Endothelial cell of umbilical vein (primary cell): ENCODE results near the gene CCDC38. TPM values are rescaled to one million over a fixed set of nuclear protein-coding genes. Genes with fewer than 3 reads are reported as not detected.

Experiments used
- BruUV-seq: library from RNA; stranded (reverse); fragments of 400-500 nt; replicated peaks from 2 replicates; lab custom pipeline; 2021; lab: Mats Ljungman, UMichigan
- CTCF ChIA-PET: fragments of 300-600, 350-600 bp; sonication (Branson Sonifier 250); formaldehyde crosslinking; loops from one replicate; lab custom pipeline; 2021; ENCODE audit warnings: antibody characterized with exemption, inconsistent platforms; lab: Charles Lee
- POLR2A ChIA-PET: fragments of 300-600, 350-600 bp; sonication (Branson Sonifier 250); formaldehyde crosslinking; loops from one replicate; lab custom pipeline; 2021; ENCODE audit warnings: antibody characterized with exemption, inconsistent platforms; lab: Charles Lee
- DNase-seq: peaks from one replicate; pipeline ENCODE4 v3.0.0-alpha.2; 2011; ENCODE audit warnings: low read depth, low spot score
- FAIRE-seq: peaks from 2 replicates; lab custom pipeline; 2011; peaks lifted over from hg19 to GRCh38; lab: Jason Lieb, UNC
- H2AFZ ChIP-seq: 2 replicates; pipeline ENCODE4 v1.6.0; 2012; ENCODE audit warnings: low read depth, low read length, control low read depth, inconsistent platforms
- H3K27ac ChIP-seq: 2 replicates; pipeline ENCODE4 v1.5.1; 2011; ENCODE audit warnings: low read depth, mild to moderate bottlenecking, control low read depth, low read length, moderate library complexity; ENCODE audit not compliant: insufficient read depth
- H3K27me3 ChIP-seq, 2 experiments: 2 replicates each; pipeline versions ENCODE4 v1.6.0 to v1.6.1; 2011; ENCODE audit warnings: low read length in 2 of 2, mixed read lengths in 1 of 2; ENCODE audit not compliant: control insufficient read depth in 2 of 2, insufficient read depth in 2 of 2
- H3K36me3 ChIP-seq, 2 experiments: 2 replicates in 1 of 2; 3 replicates in 1 of 2; pipeline ENCODE4 v1.5.1; 2011; ENCODE audit warnings: low read length in 2 of 2, mild to moderate bottlenecking in 1 of 2, moderate library complexity in 1 of 2; ENCODE audit not compliant: control insufficient read depth in 2 of 2, insufficient read depth in 2 of 2; ENCODE audit errors: extremely low read depth in 1 of 2
- H3K4me1 ChIP-seq: 3 replicates; pipeline ENCODE4 v1.5.1; 2011; ENCODE audit warnings: mild to moderate bottlenecking, low read length; ENCODE audit not compliant: control insufficient read depth, insufficient read depth; ENCODE audit errors: extremely low read depth
- H3K4me2 ChIP-seq: 2 replicates; pipeline ENCODE4 v1.6.1; 2011; ENCODE audit warnings: low read length, control low read depth, mixed read lengths; ENCODE audit not compliant: insufficient read depth
- H3K4me3 ChIP-seq, 3 experiments: fragments of 200-600 bp in 1 of 3; sonication (generic), shearing (Covaris generic) in 1 of 3; replicated peaks in 1 of 3; 2 replicates each; pipeline ENCODE4 v1.5.1; 2011 to 2016; ENCODE audit warnings: control low read depth in 3 of 3, low read length in 3 of 3, mild to moderate bottlenecking in 2 of 3, inconsistent platforms in 1 of 3, low read depth in 1 of 3, moderate library complexity in 1 of 3; ENCODE audit not compliant: insufficient read depth in 1 of 3
- H3K79me2 ChIP-seq: 2 replicates; pipeline ENCODE4 v1.6.0; 2012; ENCODE audit warnings: low read length, inconsistent platforms; ENCODE audit not compliant: control insufficient read depth, insufficient read depth
- H3K9ac ChIP-seq: replicated peaks from 2 replicates; pipeline ENCODE3; 2011; ENCODE audit warnings: low read length, control low read depth; ENCODE audit not compliant: insufficient read depth; ENCODE audit errors: extremely low read depth
- H3K9me1 ChIP-seq: replicated peaks from 3 replicates; pipeline ENCODE4 v1.6.0; 2011; ENCODE audit warnings: mild to moderate bottlenecking, low read length; ENCODE audit not compliant: control insufficient read depth, insufficient read depth; ENCODE audit errors: extremely low read depth
- H3K9me3 ChIP-seq: replicated peaks from 2 replicates; pipeline ENCODE4 v1.5.1; 2012; ENCODE audit warnings: low read length, inconsistent platforms; ENCODE audit not compliant: control insufficient read depth, insufficient read depth
- H4K20me1 ChIP-seq: replicated peaks from 2 replicates; pipeline ENCODE3; 2011; ENCODE audit warnings: mild to moderate bottlenecking, low read length; ENCODE audit not compliant: control insufficient read depth, insufficient read depth; ENCODE audit errors: extremely low read depth
- CTCF ChIP-seq, 2 donors: IDR thresholded peaks; 1 replicate in 1 of 2; 2 replicates in 1 of 2; pipeline ENCODE4 v1.5.1; 2011; ENCODE audit warnings: low read length in 2 of 2, mild to moderate bottlenecking in 2 of 2, moderate library complexity in 2 of 2, control low read depth in 1 of 2, inconsistent platforms in 1 of 2, low read depth in 1 of 2; ENCODE audit not compliant: insufficient read depth in 1 of 2; ENCODE audit errors: extremely low read depth in 1 of 2
- EZH2 ChIP-seq: IDR thresholded peaks from 2 replicates; pipeline ENCODE4 v1.6.1; 2012; ENCODE audit warnings: borderline replicate concordance, low read depth, mild to moderate bottlenecking, moderate library complexity, low read length, inconsistent platforms; ENCODE audit not compliant: severe bottlenecking
- FOS ChIP-seq: IDR thresholded peaks from 2 replicates; pipeline ENCODE4 v1.6.1; 2011; ENCODE audit warnings: mild to moderate bottlenecking, low read length, moderate library complexity, borderline replicate concordance; ENCODE audit not compliant: insufficient read depth
- GATA2 ChIP-seq: IDR thresholded peaks from 2 replicates; pipeline ENCODE4 v1.7.0; 2011; ENCODE audit warnings: low read depth, mild to moderate bottlenecking, moderate library complexity, mixed read lengths, low read length; ENCODE audit not compliant: insufficient read length, insufficient read depth
- JUN ChIP-seq: IDR thresholded peaks from 2 replicates; pipeline ENCODE4 v1.6.1; 2011; ENCODE audit warnings: borderline replicate concordance, low read depth; ENCODE audit not compliant: insufficient read length, insufficient read depth
- MYC ChIP-seq: IDR thresholded peaks from one replicate; pipeline ENCODE4 v1.6.1; 2011; ENCODE audit warnings: mild to moderate bottlenecking, low read depth, low read length
- POLR2A ChIP-seq: IDR thresholded peaks from 2 replicates; pipeline ENCODE4 v1.6.1; 2012; ENCODE audit warnings: low read depth, mild to moderate bottlenecking, control low read depth, low read length
- POLR2AphosphoS5 ChIP-seq: IDR thresholded peaks from 2 replicates; pipeline ENCODE4 v1.6.1; 2012; ENCODE audit warnings: low read depth, mild to moderate bottlenecking, control low read depth, low read length, moderate library complexity; ENCODE audit not compliant: insufficient read depth
- dilution Hi-C: fragments of 300-500 bp; cut with MboI; formaldehyde crosslinking; loops from one replicate; pipeline ENCODE4 v1.15.0; 2019; ENCODE audit warnings: low sequenced_read_pairs; ENCODE audit not compliant: extremely low pct_ligation_motif_present
- intact Hi-C: fragments of 100-400 bp; cut with micrococcal nuclease; formaldehyde crosslinking; loops from one replicate; pipeline ENCODE4 v1.10.0; 2022
- polyA plus RNA-seq, 4 experiments: library from polyadenylated mRNA; depleted of rRNA in 3 of 4; stranded (reverse) in 3 of 4; unstranded in 1 of 4; fragments of >200 nt; gene quantifications; 2 replicates each; pipeline versions ENCODE4 v1.2.1 to v1.2.3, GENCODE V29; 2011 to 2012; ENCODE audit warnings: missing spikeins in 1 of 4
- total RNA-seq: library from RNA; stranded (reverse); gene quantifications from 2 replicates; pipeline ENCODE4 v1.2.3, GENCODE V29; 2021
- TF ChIP-seq, protein P1 (sequence below): IDR thresholded peaks from 2 replicates; pipeline ENCODE4 v1.6.1; 2011; ENCODE audit not compliant: insufficient read depth, insufficient read length

The CCDC38 gene
- total and polyA plus RNA-seq, 2 donors (not counting 3 experiments of a cell fraction or from before 2014, with no cell fraction given), result not detected

- POLR2A ChIA-PET, result no interaction called here
- DNase-seq (no peak), FAIRE-seq (no peak)
- no peaks in the 10 kb centered on the region for H3K4me1 ChIP-seq
- H3K79me2 ChIP-seq, result no peaks in the 10 kb centered on the region
- no peaks in the 10 kb centered on the region for H3K9me3 ChIP-seq
- no peak overlapping the region for H3K4me3 ChIP-seq
- CTCF ChIA-PET, result no interaction called here
- TF ChIP-seq CTCF (IDR thresholded peaks at IDR 0.05; ENCODE audit: extremely low read depth in 1 of 2, insufficient read depth in 1 of 2, low read depth in 1 of 2, low read length in 2 of 2), result no peak
- no peak for TF ChIP-seq JUN
- TF ChIP-seq FOS, result no peak
- TF ChIP-seq EZH2, result no peak
- no peak for TF ChIP-seq MYC
- no peak for TF ChIP-seq POLR2A
- TF ChIP-seq, protein P1, sequence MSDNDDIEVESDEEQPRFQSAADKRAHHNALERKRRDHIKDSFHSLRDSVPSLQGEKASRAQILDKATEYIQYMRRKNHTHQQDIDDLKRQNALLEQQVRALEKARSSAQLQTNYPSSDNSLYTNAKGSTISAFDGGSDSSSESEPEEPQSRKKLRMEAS, result no peak
- TF ChIP-seq POLR2AphosphoS5, result no peak
- TF ChIP-seq GATA2, result no peak
- H3K4me2 ChIP-seq, result no peak overlapping the region
- H3K36me3 ChIP-seq, result no peaks in the 10 kb centered on the region
- no peak overlapping the region for H2AFZ ChIP-seq
- H4K20me1 ChIP-seq, result no peaks in the 10 kb centered on the region
- intact Hi-C loops, result loop anchor here (5.0 kb wide), 1 partner anchor 34 kb away; no protein-coding TSS in a partner anchor
- no TSS peak for BruUV-seq
- H3K9ac ChIP-seq, result no peak overlapping the region
- no peak overlapping the region for H3K27ac ChIP-seq
- dilution Hi-C loops, result no loop called here
- H3K9me1 ChIP-seq, result no peaks in the 10 kb centered on the region
- peaks cover 25 to 45% of the 10 kb centered on the region in 2 experiments for H3K27me3 ChIP-seq
Measured at GRCh38 chr12:95951515-95951914, 9.1 kb upstream of the CCDC38 start.
